ENCODE data around the gene FASTKD3. TPM values are rescaled to one million over a fixed set of nuclear protein-coding genes. Genes with fewer than 3 reads are reported as not detected.

Gene FASTKD3
- total RNA-seq, 4 donors from 2014 or later, result 4.7 to 16.0 (median 8.2) TPM

- H3K36me3 ChIP-seq, result peaks cover 0 to 78% (median 4%) of the 10 kb centered on the region in 3 donors
- no peak overlapping the region for H3K27ac ChIP-seq
- TF ChIP-seq, protein P1, sequence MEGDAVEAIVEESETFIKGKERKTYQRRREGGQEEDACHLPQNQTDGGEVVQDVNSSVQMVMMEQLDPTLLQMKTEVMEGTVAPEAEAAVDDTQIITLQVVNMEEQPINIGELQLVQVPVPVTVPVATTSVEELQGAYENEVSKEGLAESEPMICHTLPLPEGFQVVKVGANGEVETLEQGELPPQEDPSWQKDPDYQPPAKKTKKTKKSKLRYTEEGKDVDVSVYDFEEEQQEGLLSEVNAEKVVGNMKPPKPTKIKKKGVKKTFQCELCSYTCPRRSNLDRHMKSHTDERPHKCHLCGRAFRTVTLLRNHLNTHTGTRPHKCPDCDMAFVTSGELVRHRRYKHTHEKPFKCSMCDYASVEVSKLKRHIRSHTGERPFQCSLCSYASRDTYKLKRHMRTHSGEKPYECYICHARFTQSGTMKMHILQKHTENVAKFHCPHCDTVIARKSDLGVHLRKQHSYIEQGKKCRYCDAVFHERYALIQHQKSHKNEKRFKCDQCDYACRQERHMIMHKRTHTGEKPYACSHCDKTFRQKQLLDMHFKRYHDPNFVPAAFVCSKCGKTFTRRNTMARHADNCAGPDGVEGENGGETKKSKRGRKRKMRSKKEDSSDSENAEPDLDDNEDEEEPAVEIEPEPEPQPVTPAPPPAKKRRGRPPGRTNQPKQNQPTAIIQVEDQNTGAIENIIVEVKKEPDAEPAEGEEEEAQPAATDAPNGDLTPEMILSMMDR (IDR thresholded peaks at IDR 0.05), result no peak
- TF ChIP-seq EP300 (IDR thresholded peaks at IDR 0.05), result no peak
- H3K27me3 ChIP-seq, result no peaks in the 10 kb centered on the region
- peaks cover 0 to 6% (median 0%) of the 10 kb centered on the region in 4 donors for H3K4me1 ChIP-seq
- WGBS, 2 donors, result 74 to 76% methylated on average over 5 of the region's 5 CpGs
- H3K9me3 ChIP-seq, result no peaks in the 10 kb centered on the region
- H3K4me3 ChIP-seq, result no peak overlapping the region
- DNase-seq (ENCODE audit: low spot score in 2 of 2), result no peak
Measured at GRCh38 chr5:7884491-7885267, 15.8 kb upstream of the FASTKD3 start.

- Histone ChIP-seq H3K27ac (no peak overlapping the region), H3K4me3 (no peak overlapping the region), H3K36me3 (peaks cover 0 to 86% (median 4%) of the 10 kb centered on the region in 3 donors), H3K27me3 (no peaks in the 10 kb centered on the region), H3K4me1 (peaks cover 0 to 16% (median 1%) of the 10 kb centered on the region in 4 donors), H3K9me3 (no peaks in the 10 kb centered on the region)
- TF ChIP-seq, protein P1 (IDR thresholded peaks at IDR 0.05), result no peak
- no peak for TF ChIP-seq EP300 (IDR thresholded peaks at IDR 0.05)
- TF ChIP-seq POLR2A (IDR thresholded peaks at IDR 0.05), result no peak
- 85 to 91% methylated on average over 4 of the region's 4 CpGs for WGBS, 2 donors
- no peak for DNase-seq (ENCODE audit: low spot score in 2 of 2)
Measured at GRCh38 chr5:7882926-7883325, 14.1 kb upstream of the FASTKD3 start.

- peaks cover 0 to 93% (median 4%) of the 10 kb centered on the region in 3 donors for H3K36me3 ChIP-seq
Measured at GRCh38 chr5:7881816-7882215, 13.0 kb upstream of the FASTKD3 start.

DNA sequence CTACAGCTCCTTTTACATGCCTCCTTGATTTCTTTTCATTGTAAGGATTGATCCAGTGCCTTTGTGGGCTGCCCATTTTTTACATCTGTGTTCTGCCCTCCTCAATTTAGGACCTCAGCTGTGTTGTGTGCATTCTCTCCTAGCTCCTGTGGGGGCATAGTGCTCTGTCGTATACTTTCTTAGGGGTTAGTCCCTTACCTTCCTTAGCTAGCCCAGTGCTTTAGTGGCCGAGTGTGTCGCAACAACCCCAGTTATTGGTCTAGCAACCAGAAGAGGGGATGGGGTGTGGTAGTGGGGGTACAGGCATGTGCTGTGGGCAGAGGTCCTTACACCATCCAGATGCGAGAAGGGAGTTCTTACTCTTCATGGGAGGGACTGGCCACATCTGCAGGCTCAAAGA, 12.3 kb upstream of the FASTKD3 start:
- WGBS, 2 donors, result 84 to 89% methylated on average over 4 of the region's 4 CpGs
- Histone ChIP-seq H3K4me1 (peaks cover 0 to 18% (median 1%) of the 10 kb centered on the region in 4 donors), H3K27ac (no peak overlapping the region), H3K4me3 (no peak overlapping the region), H3K9me3 (no peaks in the 10 kb centered on the region), H3K27me3 (no peaks in the 10 kb centered on the region), H3K36me3 (peaks cover 0 to 96% (median 4%) of the 10 kb centered on the region in 3 donors)
- TF ChIP-seq POLR2A (IDR thresholded peaks at IDR 0.05), result no peak
- TF ChIP-seq, protein P1 (IDR thresholded peaks at IDR 0.05), result no peak
- TF ChIP-seq EP300 (IDR thresholded peaks at IDR 0.05), result no peak
- no peak for DNase-seq (ENCODE audit: low spot score in 2 of 2)

More at GRCh38 chr5:7881816-7882215, 13.0 kb upstream of the FASTKD3 start:
- H3K4me3 ChIP-seq, result no peak overlapping the region
- DNase-seq (ENCODE audit: low spot score in 2 of 2), result no peak
- H3K4me1 ChIP-seq, result peaks cover 0 to 18% (median 1%) of the 10 kb centered on the region in 4 donors
- TF ChIP-seq, protein P1 (IDR thresholded peaks at IDR 0.05), result no peak
- TF ChIP-seq POLR2A (IDR thresholded peaks at IDR 0.05) (no peak), EP300 (IDR thresholded peaks at IDR 0.05) (no peak)
- WGBS, 2 donors, result 77 to 92% methylated on average over 2 of the region's 2 CpGs
- H3K9me3 ChIP-seq, result no peaks in the 10 kb centered on the region
- H3K27me3 ChIP-seq, result no peaks in the 10 kb centered on the region
- H3K27ac ChIP-seq, result no peak overlapping the region

DNA sequence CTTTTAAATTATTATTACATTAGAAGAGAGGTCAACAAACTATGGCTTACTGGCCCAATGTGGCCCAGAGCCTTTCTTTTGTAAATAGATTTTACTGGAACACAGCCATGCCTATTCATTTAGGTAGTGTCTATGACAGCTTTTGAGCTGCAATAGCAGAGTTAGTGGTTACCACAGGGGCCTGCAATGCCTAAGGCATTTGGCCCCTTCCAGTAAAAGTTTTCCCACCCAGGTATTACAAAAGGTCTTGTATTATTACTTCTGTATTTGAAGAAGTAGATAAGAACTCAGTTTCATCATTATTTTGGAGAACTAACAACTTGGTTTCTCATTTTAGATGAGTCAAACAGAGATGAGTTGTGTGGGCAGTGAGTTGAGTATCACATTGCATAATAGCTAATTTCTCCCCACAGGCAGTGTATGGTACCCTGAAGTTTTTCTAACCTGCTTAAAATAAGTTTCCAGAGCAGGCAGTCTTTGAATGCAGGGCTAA, 9.6 kb upstream of the FASTKD3 start:
- H3K4me3 ChIP-seq, result no peak overlapping the region
- no peak overlapping the region for H3K27ac ChIP-seq
- no peak for TF ChIP-seq POLR2A (IDR thresholded peaks at IDR 0.05)
- TF ChIP-seq, protein P1 (IDR thresholded peaks at IDR 0.05), result no peak
- no peak for TF ChIP-seq EP300 (IDR thresholded peaks at IDR 0.05)
- peaks cover 0 to 18% (median 1%) of the 10 kb centered on the region in 4 donors for H3K4me1 ChIP-seq
- peaks cover 0 to 87% (median 8%) of the 10 kb centered on the region in 3 donors for H3K36me3 ChIP-seq
- H3K9me3 ChIP-seq, result no peaks in the 10 kb centered on the region
- H3K27me3 ChIP-seq, result no peaks in the 10 kb centered on the region
- DNase-seq (ENCODE audit: low spot score in 2 of 2), result no peak
